ENCODE results near the gene LHFPL3. TPM values are rescaled to one million over a fixed set of nuclear protein-coding genes. Genes with fewer than 3 reads are reported as not detected.

LHFPL3 gene
- total and polyA plus RNA-seq, 2 of the 13 experiments (the other 11 are each of a cell fraction or from before 2014, with no cell fraction given) = not detected

- TF ChIP-seq ZFX (CRISPR knock-in tag; IDR thresholded peaks at IDR 0.05; ENCODE audit: low read depth) (peak; percentile 70), ZNF616 (CRISPR knock-in tag; IDR thresholded peaks at IDR 0.05; ENCODE audit: low read depth) (no peak), STAG1 (CRISPR knock-in tag; IDR thresholded peaks at IDR 0.05) (no peak), ARID3A (IDR thresholded peaks at IDR 0.05; ENCODE audit: low read depth, low read length) (no peak), ZFYVE20 (CRISPR knock-in tag; IDR thresholded peaks at IDR 0.05; ENCODE audit: borderline replicate concordance, low read depth) (no peak), SALL2 (CRISPR knock-in tag; IDR thresholded peaks at IDR 0.05) (no peak), SOX5 (CRISPR knock-in tag; IDR thresholded peaks at IDR 0.05; ENCODE audit: borderline replicate concordance) (peak; percentile 94), TRIM24 (CRISPR knock-in tag; IDR thresholded peaks at IDR 0.05) (no peak), ZNF503 (CRISPR knock-in tag; IDR thresholded peaks at IDR 0.05) (no peak), NR2F6 (IDR thresholded peaks at IDR 0.05) (peak; percentile 44; the same call in 1 of the 2 replicates), NR2F6 (CRISPR knock-in tag; IDR thresholded peaks at IDR 0.05) (0 out of 2 replicates have a peak, but pooled peaks have one; percentile 19), NFKBIZ (CRISPR knock-in tag; IDR thresholded peaks at IDR 0.05) (no peak), HINFP (CRISPR knock-in tag; IDR thresholded peaks at IDR 0.05; ENCODE audit: low read depth) (no peak), HNRNPK (IDR thresholded peaks at IDR 0.05; ENCODE audit: low read depth, low read length, poor library complexity, severe bottlenecking) (no peak), FOXK1 (CRISPR knock-in tag; IDR thresholded peaks at IDR 0.05; ENCODE audit: borderline replicate concordance, low read depth) (no peak), DR1 (CRISPR knock-in tag; IDR thresholded peaks at IDR 0.05) (no peak), MED1 (CRISPR knock-in tag; IDR thresholded peaks at IDR 0.05) (no peak), TBX2 (CRISPR knock-in tag; IDR thresholded peaks at IDR 0.05; ENCODE audit: borderline replicate concordance) (peak; percentile 22; the same call in 1 of the 2 replicates), LBX2 (CRISPR knock-in tag; IDR thresholded peaks at IDR 0.05; ENCODE audit: borderline replicate concordance) (no peak), CREM (IDR thresholded peaks at IDR 0.05) (peak; percentile 48), CREM (CRISPR knock-in tag; IDR thresholded peaks at IDR 0.05) (no peak), RXRA (CRISPR knock-in tag; IDR thresholded peaks at IDR 0.05) (peak; percentile 66; the same call in 1 of the 2 replicates), TOPORS (CRISPR knock-in tag; IDR thresholded peaks at IDR 0.05) (no peak)
Measured at GRCh38 chr7:104943502-104944343, 615.3 kb downstream of the LHFPL3 start (continued).
